Chondrocyte (in vitro differentiated cells): ENCODE data around the gene CNTFR. TPM values are rescaled to one million over a fixed set of nuclear protein-coding genes. Genes with fewer than 3 reads are reported as not detected.
A peak's percentile ranks its signal among the peaks of the same experiment; 100 is the strongest.

ENCODE experiments used
- DNase-seq: peaks from one replicate; pipeline ENCODE4 v3.0.0; 2021; ENCODE audit warnings: mixed read lengths, low spot score
- H3K27ac Mint-ChIP-seq: one replicate; pipeline ENCODE4 v1.8.0; 2021; ENCODE audit warnings: mild to moderate bottlenecking, moderate library complexity, mixed read lengths; ENCODE audit not compliant: unreplicated experiment
- H3K27me3 Mint-ChIP-seq: 2 replicates; pipeline ENCODE4 v1.8.0; 2021; ENCODE audit warnings: low read depth, mixed read lengths
- H3K36me3 Mint-ChIP-seq: 2 replicates; pipeline ENCODE4 v1.8.0; 2021; ENCODE audit warnings: low read depth, mixed read lengths
- H3K4me1 Mint-ChIP-seq: 2 replicates; pipeline ENCODE4 v1.8.0; 2021; ENCODE audit warnings: low read depth, mild to moderate bottlenecking, mixed read lengths
- H3K4me3 Mint-ChIP-seq: one replicate; pipeline ENCODE4 v1.8.0; 2021; ENCODE audit warnings: mild to moderate bottlenecking, moderate library complexity, mixed read lengths; ENCODE audit not compliant: unreplicated experiment
- H3K9me3 Mint-ChIP-seq: 2 replicates; pipeline ENCODE4 v1.8.0; 2021; ENCODE audit warnings: low read depth, mixed read lengths
- CTCF ChIP-seq: fragments of 200-600 bp; sonication (generic); IDR thresholded peaks from 2 replicates; pipeline ENCODE4 v1.5.0; 2021; ENCODE audit warnings: antibody characterized with exemption, mild to moderate bottlenecking, moderate library complexity
- total RNA-seq: library from RNA; stranded (reverse); gene quantifications from 3 replicates; pipeline ENCODE4 v1.2.1, GENCODE V29; 2021

CNTFR gene
- total RNA-seq, 1 donor from 2014 or later: 0.12 TPM

GRCh38 chr9:34501889-34502425 lies 87.6 kb downstream of the CNTFR start:
- Mint-ChIP-seq H3K27me3 (peaks cover 42% of the 10 kb centered on the region), H3K9me3 (peaks cover 5% of the 10 kb centered on the region), H3K4me3 (no peak overlapping the region), H3K27ac (no peak overlapping the region), H3K36me3 (peaks cover 4% of the 10 kb centered on the region), H3K4me1 (peaks cover 19% of the 10 kb centered on the region)
- DNase-seq: no peak
- peak; percentile 64 for TF ChIP-seq CTCF

Other genes with a start within 250 kb of the CNTFR start
- 5.3 to 7.5 TPM (median 6.8 TPM) in 3 replicates for gene MYORG, start 212.8 kb downstream of the CNTFR start, total RNA-seq
- gene FAM219A, start 131.2 kb downstream of the CNTFR start, total RNA-seq: 24.5 to 37.5 TPM (median 35.7 TPM) in 3 replicates
- 0.25 TPM in 1 of 3 replicates, not detected in the others for gene DNAI1, start 130.9 kb downstream of the CNTFR start, total RNA-seq
- 0.97 to 1.6 TPM (median 1.3 TPM) in 3 replicates for gene ENHO, start 66.7 kb downstream of the CNTFR start, total RNA-seq
- 10.6 to 11.0 TPM (median 10.9 TPM) in 3 replicates for gene RPP25L, start 22.4 kb upstream of the CNTFR start, total RNA-seq
- gene DCTN3, start 30.8 kb upstream of the CNTFR start, total RNA-seq: 79.5 to 105 TPM (median 79.5 TPM) in 3 replicates
- 0.20 TPM in 1 of 3 replicates, not detected in the others for gene ARID3C, start 39.3 kb upstream of the CNTFR start, total RNA-seq
- gene SIGMAR1, start 48.1 kb upstream of the CNTFR start, total RNA-seq: 71.6 to 84.9 TPM (median 76.7 TPM) in 3 replicates
- 35.5 to 51.8 TPM (median 38.2 TPM) in 3 replicates for gene GALT, start 57.0 kb upstream of the CNTFR start, total RNA-seq
- 32.0 to 33.7 TPM (median 32.9 TPM) in 3 replicates for gene IL11RA, start 62.5 kb upstream of the CNTFR start, total RNA-seq
- not detected in 3 replicates for gene CCL27, start 72.9 kb upstream of the CNTFR start, total RNA-seq
- gene CCL19, start 101.6 kb upstream of the CNTFR start, total RNA-seq: not detected in 3 replicates
- not detected in 3 replicates for gene CCL21, start 120.4 kb upstream of the CNTFR start, total RNA-seq